GM19193 (cell line): ENCODE data around the gene ZNF787.
A peak's percentile ranks its signal among the peaks of the same experiment; 100 is the strongest.

Experiments used
- POLR2A ChIP-seq: IDR thresholded peaks from 4 replicates; pipeline ENCODE4 v1.6.1; 2011; ENCODE audit not compliant: insufficient read depth, insufficient read length; ENCODE audit errors: extremely low read depth

Gene ZNF787

GRCh38 chr19:56148096-56148495 lies 27.0 kb upstream of the ZNF787 start:
- no peak for TF ChIP-seq POLR2A

- no peak for TF ChIP-seq POLR2A
Measured at GRCh38 chr19:56147307-56147706, 26.2 kb upstream of the ZNF787 start.

- no peak for TF ChIP-seq POLR2A
Measured at GRCh38 chr19:56146904-56147303, 25.8 kb upstream of the ZNF787 start.

- TF ChIP-seq POLR2A = no peak
Measured at GRCh38 chr19:56145698-56146097, 24.6 kb upstream of the ZNF787 start.

GRCh38 chr19:56144831-56145230 lies 23.7 kb upstream of the ZNF787 start:
- no peak for TF ChIP-seq POLR2A

- TF ChIP-seq POLR2A = no peak
Measured at GRCh38 chr19:56144376-56144775, 23.3 kb upstream of the ZNF787 start.

GRCh38 chr19:56142897-56143434 lies 21.9 kb upstream of the ZNF787 start:
- TF ChIP-seq POLR2A = no peak

GRCh38 chr19:56142087-56142787 lies 21.1 kb upstream of the ZNF787 start:
- TF ChIP-seq POLR2A = no peak

GRCh38 chr19:56141417-56141993 lies 20.4 kb upstream of the ZNF787 start:
- TF ChIP-seq POLR2A = no peak

GRCh38 chr19:56140583-56141416 lies 19.7 kb upstream of the ZNF787 start, which contains the start of gene ZNF444:
Gene ZNF444 (plus strand): TSS chr19:56141287. CDS start chr19:56146912, 5,625 bp downstream.
- TF ChIP-seq POLR2A = peak; percentile 63

- TF ChIP-seq POLR2A = no peak
Measured at GRCh38 chr19:56139847-56140582, 18.9 kb upstream of the ZNF787 start.

- no peak for TF ChIP-seq POLR2A
Measured at GRCh38 chr19:56138069-56138468, 17.0 kb upstream of the ZNF787 start.

- TF ChIP-seq POLR2A = no peak
Measured at GRCh38 chr19:56137405-56137804, 16.3 kb upstream of the ZNF787 start.

- TF ChIP-seq POLR2A = no peak
Measured at GRCh38 chr19:56136362-56136761, 15.3 kb upstream of the ZNF787 start.

GRCh38 chr19:56134654-56134921 lies 13.5 kb upstream of the ZNF787 start:
- TF ChIP-seq POLR2A = no peak

GRCh38 chr19:56133858-56134653 lies 13.0 kb upstream of the ZNF787 start:
- no peak for TF ChIP-seq POLR2A
